Fibroblast of skin of right biceps (primary cell): Measurements from ENCODE around the gene OR51E1.
A peak's percentile ranks its signal among the peaks of the same experiment; 100 is the strongest.

Source experiments
- DNase-seq: peaks from one replicate; pipeline ENCODE4 v3.0.0-alpha.2; 2013

The OR51E1 gene

GRCh38 chr11:4643682-4644081 lies at the start of gene OR51E1:
Gene OR51E1 (plus strand): TSS chr11:4643982. CDS start chr11:4652527, 8,545 bp downstream.
- no peak for DNase-seq

DNA sequence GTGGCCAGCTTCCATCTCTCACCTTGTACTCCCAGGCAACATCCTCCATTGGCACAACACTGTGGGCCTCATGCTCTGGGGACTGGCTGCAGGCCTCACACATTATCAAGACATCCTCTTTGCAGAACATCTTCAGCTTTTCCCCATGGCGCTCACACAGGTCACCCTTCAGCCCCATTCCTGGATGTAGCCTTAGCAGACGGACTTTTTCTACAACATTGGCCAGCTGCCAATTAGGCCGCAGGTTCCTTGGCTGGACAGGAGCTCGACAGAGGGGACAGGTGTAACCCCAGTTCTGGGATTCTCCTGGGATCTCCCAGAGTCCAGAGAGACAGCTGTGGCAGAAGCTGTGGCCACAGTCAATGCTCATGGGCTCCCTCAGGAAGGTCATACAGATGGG lies 38.7 kb upstream of the OR51E1 start:
- no peak for DNase-seq

- DNase-seq: no peak
These were observed 37.4 kb upstream of the OR51E1 start for GRCh38 chr11:4606231-4607015.

DNA sequence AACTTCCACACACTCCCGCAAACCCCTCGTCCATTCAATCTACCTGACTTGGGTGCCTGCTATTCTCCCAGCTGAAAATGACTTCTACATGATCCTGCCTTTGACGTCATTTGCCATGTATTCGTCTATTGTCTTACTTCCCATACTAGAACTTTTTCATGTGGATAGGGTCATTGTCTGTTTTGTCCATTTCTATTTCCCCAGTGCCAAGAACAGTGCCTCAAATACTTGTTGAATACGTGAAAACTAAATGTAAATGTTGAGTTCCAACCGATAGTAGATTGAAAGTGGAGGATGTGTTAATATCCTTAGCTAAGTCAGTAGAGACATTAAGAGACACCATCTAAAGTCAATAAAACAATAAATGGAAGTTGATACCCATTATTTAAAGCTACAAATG lies 36.7 kb upstream of the OR51E1 start:
- DNase-seq: no peak

- DNase-seq: peak; percentile 97
These were observed 35.8 kb upstream of the OR51E1 start, which contains the start of gene TRIM68 for GRCh38 chr11:4607781-4608666. Gene TRIM68 (minus strand): TSS chr11:4608231. CDS start chr11:4605504, 2,727 bp downstream.

GRCh38 chr11:4610258-4610935 lies 33.4 kb upstream of the OR51E1 start:
- DNase-seq: no peak

GRCh38 chr11:4611986-4612385 lies 31.8 kb upstream of the OR51E1 start:
- DNase-seq: no peak

DNA sequence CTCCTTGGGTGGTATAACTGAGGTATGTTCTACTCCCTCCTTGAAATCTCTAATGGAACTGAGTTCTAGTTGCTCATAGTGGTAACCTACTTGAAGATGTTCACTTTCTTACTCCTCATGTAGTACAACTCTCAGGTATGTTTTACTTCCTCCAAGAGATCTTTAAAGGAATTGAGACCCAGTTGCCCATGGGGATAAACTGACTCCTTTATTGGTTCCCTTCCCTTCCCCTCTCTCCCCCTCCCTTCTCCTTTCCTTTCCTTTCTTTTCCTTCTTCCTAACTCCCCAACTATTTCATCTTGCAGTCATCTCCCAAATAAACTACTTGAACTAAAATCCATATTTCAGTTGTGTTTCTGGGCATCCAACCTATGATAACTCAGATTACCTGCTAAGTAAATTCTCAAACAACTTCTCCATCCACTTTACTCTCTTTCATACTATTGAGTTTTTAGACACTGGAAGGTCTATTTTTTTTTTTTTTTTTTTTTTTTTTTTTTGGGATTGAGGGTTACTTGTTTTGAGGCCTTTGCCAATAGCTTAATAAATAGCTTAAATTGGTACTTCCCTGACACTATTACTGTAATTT lies 27.8 kb upstream of the OR51E1 start:
- DNase-seq: no peak

DNA sequence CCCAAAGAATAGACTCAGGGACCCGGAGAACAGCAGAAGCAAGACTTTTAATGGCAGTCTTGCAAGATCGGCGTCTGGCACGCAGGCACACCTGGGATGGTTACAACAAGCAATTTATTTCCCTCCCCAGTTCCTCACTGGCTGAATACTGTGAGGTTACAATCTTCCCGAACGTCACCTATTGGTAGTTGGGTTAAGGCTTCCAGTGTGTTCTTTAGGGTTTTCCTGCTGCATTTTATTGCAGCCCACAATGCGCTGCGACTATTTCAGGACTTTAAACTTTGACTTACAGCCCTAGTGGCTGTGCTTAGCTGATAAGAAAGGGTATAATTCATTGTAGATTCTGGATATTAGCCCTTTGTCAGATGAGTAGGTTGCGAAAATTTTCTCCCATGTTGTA lies 24.3 kb upstream of the OR51E1 start:
- DNase-seq: no peak

GRCh38 chr11:4626207-4627099 lies 17.3 kb upstream of the OR51E1 start:
- peak; percentile 64 for DNase-seq

- no peak for DNase-seq
These were observed 7.6 kb upstream of the OR51E1 start for GRCh38 chr11:4636136-4636535.

DNA sequence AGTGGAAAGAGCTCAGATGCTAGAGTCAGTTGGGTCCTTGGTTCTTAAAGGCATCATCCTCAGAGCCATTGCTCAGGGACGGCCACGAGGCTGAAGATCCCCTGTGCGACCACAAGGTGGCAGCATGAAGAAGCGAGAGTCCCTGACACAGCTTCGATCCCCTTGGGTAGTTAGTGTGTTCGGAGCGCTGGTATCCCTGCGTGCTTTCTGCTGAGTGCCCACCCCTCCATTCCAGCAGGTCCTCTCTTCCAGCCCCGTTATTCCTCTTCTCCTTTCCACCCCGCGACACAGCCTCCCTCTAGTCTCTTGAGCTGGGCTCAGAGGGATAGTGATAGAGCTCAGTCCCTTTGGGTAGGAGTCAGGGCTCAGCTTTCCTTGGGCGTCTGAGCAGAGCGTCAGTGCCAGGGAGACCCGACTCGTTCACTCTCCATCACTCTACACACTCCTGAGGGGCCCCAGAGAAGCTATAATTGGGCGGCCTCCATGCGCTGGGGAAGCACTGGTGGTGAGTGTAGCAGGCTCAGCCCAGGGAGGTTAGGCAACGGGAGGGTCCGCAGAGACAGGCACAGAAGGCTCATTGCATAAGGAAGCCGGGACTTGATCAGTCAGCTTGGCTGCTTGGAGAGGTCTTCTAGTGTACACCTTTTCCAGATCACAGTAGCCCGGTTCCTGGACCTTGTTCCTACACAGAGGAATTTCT lies 6.7 kb upstream of the OR51E1 start, which contains the start of gene OR51D1:
TSS of gene OR51D1 (plus strand) at position 516 of the 700 bp plus-strand sequence. CDS start 2,314 bp downstream, outside the sequence.
- peak; percentile 63 for DNase-seq

DNA sequence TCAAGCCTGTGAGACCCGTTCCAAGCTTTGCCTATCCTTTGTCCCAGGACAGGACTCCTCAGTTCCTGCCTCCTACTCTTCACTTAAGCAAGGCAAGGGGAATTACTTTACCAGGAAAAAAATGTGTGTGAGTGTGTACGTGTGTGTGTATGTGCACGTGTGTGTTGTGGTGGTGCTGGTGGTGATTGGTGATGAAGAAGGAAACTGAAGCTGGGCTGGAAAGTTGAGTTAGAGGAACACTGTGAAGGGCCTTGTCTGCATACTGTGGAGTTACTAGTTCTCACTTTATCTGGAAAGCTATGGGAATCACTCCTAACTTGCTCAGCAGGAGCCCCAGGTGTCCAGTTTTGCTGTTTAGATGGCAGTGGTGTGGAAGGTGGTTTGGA lies 6.1 kb upstream of the OR51E1 start:
- DNase-seq: no peak

- no peak for DNase-seq
These were observed 3.9 kb upstream of the OR51E1 start for GRCh38 chr11:4639931-4640330.

DNA sequence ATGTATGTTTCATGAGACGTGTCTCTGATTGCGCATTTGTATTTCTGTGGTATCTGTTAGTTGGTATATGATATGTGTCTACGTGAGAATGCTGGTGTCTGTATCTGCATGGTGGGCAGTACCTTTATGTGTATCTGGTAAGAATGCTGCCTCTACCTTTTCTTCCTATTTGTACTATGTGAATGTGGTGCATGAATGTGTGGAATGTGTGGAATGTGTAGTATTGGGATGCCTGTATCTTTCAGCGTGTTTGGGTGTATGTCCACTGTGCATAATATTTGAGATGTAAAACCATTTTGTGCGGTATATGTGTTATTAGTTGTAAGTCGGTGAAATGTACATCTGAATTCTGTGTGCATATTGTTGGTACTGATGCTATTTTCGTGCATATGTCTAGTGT lies 2.3 kb upstream of the OR51E1 start:
- DNase-seq: no peak

GRCh38 chr11:4642043-4642442 lies 1.7 kb upstream of the OR51E1 start:
- no peak for DNase-seq

DNA sequence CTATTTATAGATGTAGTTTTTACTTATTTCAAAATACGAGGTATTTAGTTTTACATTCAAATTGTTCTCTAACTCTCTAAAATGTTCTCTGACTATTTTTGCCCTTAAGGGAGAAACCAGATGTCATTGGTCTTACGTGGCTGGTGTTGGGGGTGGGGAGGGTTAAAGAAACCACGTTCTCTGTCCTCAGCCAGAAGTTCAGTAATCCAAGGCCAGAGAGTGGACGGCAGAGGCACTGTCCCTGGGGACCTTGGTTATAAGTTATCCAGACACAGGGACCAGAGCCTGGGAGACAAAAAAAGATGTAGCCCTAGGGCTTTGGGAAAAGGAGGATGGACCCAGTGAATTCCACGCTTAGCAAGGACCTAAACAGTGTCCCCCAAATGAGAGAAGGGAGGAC lies 706 bp upstream of the OR51E1 start:
- DNase-seq: no peak

DNA sequence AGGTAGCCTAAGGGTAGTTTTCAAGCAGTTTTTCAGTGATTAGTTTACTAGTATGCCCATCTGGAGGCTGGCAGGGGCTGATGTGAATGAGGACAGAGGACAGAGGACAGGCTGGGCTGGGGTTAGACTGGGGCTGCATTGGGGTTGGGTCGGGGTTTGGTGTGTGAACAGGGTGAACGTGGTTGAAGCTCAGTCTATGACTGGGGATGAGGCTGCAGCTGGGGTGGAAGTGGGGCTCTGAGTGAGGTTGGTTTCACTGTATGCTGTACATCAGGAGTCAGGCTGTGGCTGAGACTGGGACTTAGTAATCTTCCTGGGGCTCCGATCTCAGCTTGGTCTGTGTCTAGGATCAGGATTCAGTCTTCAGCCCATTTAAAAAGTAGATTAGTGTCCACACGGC lies 451 bp downstream of the OR51E1 start:
- no peak for DNase-seq

DNA sequence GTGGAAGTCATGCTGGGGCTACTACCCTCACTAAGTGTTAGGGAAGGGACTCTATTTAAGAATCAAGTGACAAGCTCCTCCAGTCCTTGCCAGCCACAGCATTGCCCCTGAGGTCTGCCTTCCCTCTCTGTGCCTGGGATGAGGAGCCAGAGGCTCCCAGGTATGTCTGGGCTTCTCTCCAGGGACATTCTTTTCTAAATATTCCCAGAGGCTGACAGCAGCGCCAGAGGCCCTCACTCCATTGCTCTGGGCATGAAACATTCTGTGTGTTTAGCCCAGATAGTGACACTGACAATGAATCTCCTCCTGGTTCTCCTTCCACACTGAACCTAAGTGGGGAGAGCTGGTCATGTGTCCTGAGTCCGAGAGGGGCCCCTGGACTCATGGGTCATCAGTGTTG lies 2.2 kb downstream of the OR51E1 start:
- DNase-seq: no peak

- DNase-seq: no peak
These were observed 4.0 kb downstream of the OR51E1 start for GRCh38 chr11:4647766-4648165.
